Mammary microvascular endothelial cell (primary cell): ENCODE results near the gene ANKEF1. TPM values are rescaled to one million over a fixed set of nuclear protein-coding genes. Genes with fewer than 3 reads are reported as not detected.

Experiments
- total RNA-seq: library from RNA; depleted of rRNA; stranded (reverse); fragments of >200 nt; gene quantifications from 2 replicates; pipeline ENCODE4 v1.2.3, GENCODE V29; 2015

The ANKEF1 gene
- total RNA-seq: 1.8 and 1.9 TPM in 2 replicates

GRCh38 chr20:10034717-10035571 lies at the start of gene ANKEF1:
Gene ANKEF1, plus strand, starts transcription at chr20:10034987. Its CDS starts 3,315 bp downstream, at chr20:10038302.

Other genes starting within 250 kb of the ANKEF1 start
- gene PAK5, start 195.9 kb upstream of the ANKEF1 start, total RNA-seq: not detected in 2 replicates
- gene SNAP25, start 183.8 kb downstream of the ANKEF1 start, total RNA-seq: 0.20 and 0.73 TPM in 2 replicates